Kidney (tissue), 14 donors: ENCODE results near the gene FASTKD2. TPM values are rescaled to one million over a fixed set of nuclear protein-coding genes. Genes with fewer than 3 reads are reported as not detected.

Experiments
- DNase-seq, 5 donors: peaks; one replicate each; pipeline ENCODE4 v3.0.0-alpha.2; 2013 to 2020
- FAIRE-seq: peaks from 2 replicates; lab custom pipeline; 2012; peaks lifted over from hg19 to GRCh38; lab: Jason Lieb, UNC
- H3K27ac ChIP-seq, 2 donors: one replicate each; pipeline ENCODE4 v1.7.0; 2013; ENCODE audit warnings: low read depth in 2 of 2, low read length in 2 of 2, inconsistent platforms in 1 of 2
- H3K27me3 ChIP-seq: one replicate; pipeline ENCODE4 v1.7.1; 2013; ENCODE audit warnings: low read length, inconsistent platforms; ENCODE audit not compliant: control insufficient read depth, insufficient read depth
- H3K36me3 ChIP-seq, 3 donors: one replicate each; pipeline versions ENCODE4 v1.7.0 to v1.7.1; 2013; ENCODE audit warnings: low read length in 3 of 3, control low read depth in 1 of 3, inconsistent platforms in 1 of 3; ENCODE audit not compliant: insufficient read depth in 3 of 3, control insufficient read depth in 2 of 3
- H3K4me1 ChIP-seq, 3 donors: one replicate each; pipeline versions ENCODE4 v1.7.0 to v1.7.1; 2013; ENCODE audit warnings: low read length in 3 of 3, inconsistent platforms in 1 of 3, low read depth in 1 of 3; ENCODE audit not compliant: control insufficient read depth in 2 of 3, insufficient read depth in 2 of 3
- H3K4me3 ChIP-seq, 3 donors: one replicate each; pipeline versions ENCODE4 v1.7.0 to v1.8.1; 2013; ENCODE audit warnings: low read length in 3 of 3, control low read depth in 1 of 3, inconsistent platforms in 1 of 3
- H3K9ac ChIP-seq, 3 donors: one replicate each; pipeline versions ENCODE4 v1.7.0 to v1.7.1; 2013; ENCODE audit warnings: low read length in 3 of 3, control low read depth in 1 of 3, inconsistent platforms in 1 of 3
- H3K9me3 ChIP-seq, 3 donors: one replicate each; pipeline versions ENCODE4 v1.7.0 to v1.7.1; 2013; ENCODE audit warnings: low read length in 3 of 3, control low read depth in 1 of 3, inconsistent platforms in 1 of 3; ENCODE audit not compliant: control insufficient read depth in 2 of 3, insufficient read depth in 1 of 3
- intact Hi-C: fragments of 100-400 bp; cut with DNase I; formaldehyde crosslinking; loops from one replicate; pipeline ENCODE4 v1.11.1; 2022
- polyA plus RNA-seq: library from polyadenylated mRNA; stranded (reverse); fragments of 350-450 nt; fragmentation: Illumina TruSeq; extraction: RNeasy Lipid Tissue Mini Kit (QIAGEN cat#74804); gene quantifications from one replicate; pipeline ENCODE4 v1.2.3, GENCODE V29; 2014; ENCODE audit warnings: low read depth, low replicate concordance; ENCODE audit not compliant: insufficient read depth
- total RNA-seq: library from RNA; stranded (reverse); fragmentation: NEBNext Ultra II Directional; extraction: Animal tissue kit (Norgen Biotek cat#: 25700); gene quantifications from one replicate; pipeline ENCODE4 v1.2.1, GENCODE V29; 2021
- TF ChIP-seq, protein P1 (sequence below): IDR thresholded peaks from 3 replicates; pipeline ENCODE4 v1.5.1; 2012; ENCODE audit warnings: mild to moderate bottlenecking, moderate library complexity, borderline replicate concordance; ENCODE audit not compliant: insufficient read depth; ENCODE audit errors: extremely low read depth
- donor health status: control.
- donor health status: control.
- donor health status: control.
- donor health status: control.
- donor health status: control.
- donor health status: DM: yes; HTN: yes; CAD: no.
- donor health status: Normal renal cell carcinoma (clear cell type).

The FASTKD2 gene
- total and polyA plus RNA-seq, 2 donors from 2014 or later: 13.9 to 27.0 TPM

GRCh38 chr2:206780671-206781070 is 15.3 kb downstream of the FASTKD2 start:
- no peaks in the 10 kb centered on the region for H3K27me3 ChIP-seq
- H3K9me3 ChIP-seq: peaks cover 0 to 11% (median 3%) of the 10 kb centered on the region in 3 donors
- DNase-seq: no peak
- TF ChIP-seq, protein P1, sequence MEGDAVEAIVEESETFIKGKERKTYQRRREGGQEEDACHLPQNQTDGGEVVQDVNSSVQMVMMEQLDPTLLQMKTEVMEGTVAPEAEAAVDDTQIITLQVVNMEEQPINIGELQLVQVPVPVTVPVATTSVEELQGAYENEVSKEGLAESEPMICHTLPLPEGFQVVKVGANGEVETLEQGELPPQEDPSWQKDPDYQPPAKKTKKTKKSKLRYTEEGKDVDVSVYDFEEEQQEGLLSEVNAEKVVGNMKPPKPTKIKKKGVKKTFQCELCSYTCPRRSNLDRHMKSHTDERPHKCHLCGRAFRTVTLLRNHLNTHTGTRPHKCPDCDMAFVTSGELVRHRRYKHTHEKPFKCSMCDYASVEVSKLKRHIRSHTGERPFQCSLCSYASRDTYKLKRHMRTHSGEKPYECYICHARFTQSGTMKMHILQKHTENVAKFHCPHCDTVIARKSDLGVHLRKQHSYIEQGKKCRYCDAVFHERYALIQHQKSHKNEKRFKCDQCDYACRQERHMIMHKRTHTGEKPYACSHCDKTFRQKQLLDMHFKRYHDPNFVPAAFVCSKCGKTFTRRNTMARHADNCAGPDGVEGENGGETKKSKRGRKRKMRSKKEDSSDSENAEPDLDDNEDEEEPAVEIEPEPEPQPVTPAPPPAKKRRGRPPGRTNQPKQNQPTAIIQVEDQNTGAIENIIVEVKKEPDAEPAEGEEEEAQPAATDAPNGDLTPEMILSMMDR: no peak
- peaks cover 10 to 50% (median 21%) of the 10 kb centered on the region in 3 donors for H3K36me3 ChIP-seq
- no peaks in the 10 kb centered on the region for H3K4me1 ChIP-seq
- no peak for FAIRE-seq
- intact Hi-C loops: no loop called here
- H3K4me3 ChIP-seq: no peak overlapping the region
- no peak overlapping the region for H3K9ac ChIP-seq
- no peak overlapping the region for H3K27ac ChIP-seq

- H3K9me3 ChIP-seq: peaks cover 0 to 5% (median 0%) of the 10 kb centered on the region in 3 donors
- no peak overlapping the region for H3K27ac ChIP-seq
- no peaks in the 10 kb centered on the region for H3K27me3 ChIP-seq
- H3K9ac ChIP-seq: no peak overlapping the region
- DNase-seq: no peak
- intact Hi-C loops: no loop called here
- FAIRE-seq: no peak
- peaks cover 7 to 61% (median 33%) of the 10 kb centered on the region in 3 donors for H3K36me3 ChIP-seq
- H3K4me3 ChIP-seq: no peak overlapping the region
- H3K4me1 ChIP-seq: no peaks in the 10 kb centered on the region
- TF ChIP-seq, protein P1: no peak
Observed at GRCh38 chr2:206783718-206784117, 18.3 kb downstream of the FASTKD2 start.

GRCh38 chr2:206784559-206785353 is 19.4 kb downstream of the FASTKD2 start:
- FAIRE-seq (no peak), DNase-seq (no peak)
- TF ChIP-seq, protein P1: no peak
- no peaks in the 10 kb centered on the region for H3K27me3 ChIP-seq
- H3K9ac ChIP-seq: no peak overlapping the region
- intact Hi-C loops: no loop called here
- H3K4me3 ChIP-seq: no peak overlapping the region
- no peaks in the 10 kb centered on the region for H3K4me1 ChIP-seq
- no peak overlapping the region for H3K27ac ChIP-seq
- H3K9me3 ChIP-seq: peaks cover 0 to 5% (median 0%) of the 10 kb centered on the region in 3 donors
- H3K36me3 ChIP-seq: peaks cover 10 to 63% (median 38%) of the 10 kb centered on the region in 3 donors
